Brain microvascular endothelial cell (primary cell): ENCODE measurements around the gene GRIK1.

Experiments
- DNase-seq: peaks from one replicate; pipeline ENCODE4 v3.0.0-alpha.2; 2020
- H3K27ac ChIP-seq: fragments of 250-450 bp; sonication (Bioruptor Pico); 2 replicates; pipeline ENCODE4 v1.5.1; 2020; ENCODE audit warnings: mild to moderate bottlenecking, moderate library complexity
- H3K27me3 ChIP-seq: fragments of 250-450 bp; sonication (Bioruptor Pico); replicated peaks from 2 replicates; pipeline ENCODE4 v1.5.1; 2020; ENCODE audit warnings: mild to moderate bottlenecking
- H3K36me3 ChIP-seq: fragments of 250-450 bp; sonication (Bioruptor Pico); replicated peaks from 2 replicates; pipeline ENCODE4 v1.5.1; 2020; ENCODE audit warnings: mild to moderate bottlenecking
- H3K4me3 ChIP-seq: 2 replicates; pipeline ENCODE4 v1.5.1; 2011; ENCODE audit warnings: low read depth, mild to moderate bottlenecking, control low read depth, low read length, moderate library complexity
- CTCF ChIP-seq: IDR thresholded peaks from 2 replicates; pipeline ENCODE4 v1.5.1; 2011; ENCODE audit warnings: low read depth, mild to moderate bottlenecking, moderate library complexity, low read length, control low read depth, inconsistent platforms; ENCODE audit errors: missing control alignments
- in situ Hi-C: cut with HindIII; loops from 2 replicates; pipeline ENCODE4 v1.10.0; 2017; ENCODE audit warnings: low sequenced_read_pairs, low pct_ligation_motif_present

GRIK1 gene

GRCh38 chr21:29521872-29522271 is 417.9 kb downstream of the GRIK1 start:
- in situ Hi-C loops = no loop called here
- H3K4me3 ChIP-seq = no peak overlapping the region

GRCh38 chr21:29520171-29520570 is 419.6 kb downstream of the GRIK1 start:
- DNase-seq = no peak
- in situ Hi-C loops = no loop called here
- no peak overlapping the region for H3K27ac ChIP-seq

More at GRCh38 chr21:29521872-29522271, 417.9 kb downstream of the GRIK1 start:
- Histone ChIP-seq H3K27ac (no peak overlapping the region), H3K27me3 (no peaks in the 10 kb centered on the region), H3K36me3 (no peaks in the 10 kb centered on the region)
- DNase-seq = no peak
- no peak for TF ChIP-seq CTCF

GRCh38 chr21:29514652-29515247 is 425.0 kb downstream of the GRIK1 start:
- Histone ChIP-seq H3K27ac (no peak overlapping the region), H3K36me3 (no peaks in the 10 kb centered on the region), H3K27me3 (no peaks in the 10 kb centered on the region), H3K4me3 (no peak overlapping the region)
- no peak for DNase-seq
- TF ChIP-seq CTCF = no peak
- in situ Hi-C loops = no loop called here

More at GRCh38 chr21:29520171-29520570, 419.6 kb downstream of the GRIK1 start:
- no peak overlapping the region for H3K4me3 ChIP-seq
- H3K27me3 ChIP-seq = no peaks in the 10 kb centered on the region
- TF ChIP-seq CTCF = no peak
- no peaks in the 10 kb centered on the region for H3K36me3 ChIP-seq

- TF ChIP-seq CTCF = no peak
- Histone ChIP-seq H3K27me3 (no peaks in the 10 kb centered on the region), H3K27ac (no peak overlapping the region), H3K4me3 (no peak overlapping the region), H3K36me3 (no peaks in the 10 kb centered on the region)
- in situ Hi-C loops = no loop called here
- DNase-seq = no peak
Observed at GRCh38 chr21:29513535-29513934, 426.3 kb downstream of the GRIK1 start.

GRCh38 chr21:29511096-29511495 is 428.7 kb downstream of the GRIK1 start:
- H3K36me3 ChIP-seq = no peaks in the 10 kb centered on the region
- H3K27me3 ChIP-seq = no peaks in the 10 kb centered on the region
- no peak overlapping the region for H3K27ac ChIP-seq
- in situ Hi-C loops = no loop called here
- DNase-seq = no peak
- H3K4me3 ChIP-seq = no peak overlapping the region
- no peak for TF ChIP-seq CTCF

GRCh38 chr21:29509121-29509520 is 430.7 kb downstream of the GRIK1 start:
- no peak overlapping the region for H3K27ac ChIP-seq
- TF ChIP-seq CTCF = no peak
- in situ Hi-C loops = no loop called here
- no peak for DNase-seq
- H3K4me3 ChIP-seq = no peak overlapping the region
- no peaks in the 10 kb centered on the region for H3K27me3 ChIP-seq
- H3K36me3 ChIP-seq = no peaks in the 10 kb centered on the region
